Fibroblast of lung (primary cell): ENCODE data around the gene TMEM60. TPM values are rescaled to one million over a fixed set of nuclear protein-coding genes. Genes with fewer than 3 reads are reported as not detected.
"Not testable (repeated sequence)": the region's sequence is repeated elsewhere in the genome, so short reads cannot be mapped to it uniquely, and the experiment has no call there.

ENCODE experiments used
- DNase-seq, 2 donors: peaks; one replicate each; pipeline versions ENCODE4 v3.0.0 to v3.0.0-alpha.2; 2010; ENCODE audit warnings: low read depth in 2 of 2
- H2AFZ ChIP-seq: 2 replicates; pipeline ENCODE4 v1.5.1; 2012; ENCODE audit warnings: low read length, control low read depth, inconsistent platforms
- H3K27ac ChIP-seq: 2 replicates; pipeline ENCODE4 v1.5.1; 2011; ENCODE audit warnings: low read length, control low read depth; ENCODE audit not compliant: insufficient read depth
- H3K27me3 ChIP-seq: 2 replicates; pipeline ENCODE4 v1.5.1; 2011; ENCODE audit warnings: mild to moderate bottlenecking, low read length; ENCODE audit not compliant: control insufficient read depth, insufficient read depth
- H3K36me3 ChIP-seq: 2 replicates; pipeline ENCODE4 v1.5.1; 2011; ENCODE audit warnings: low read length; ENCODE audit not compliant: control insufficient read depth, insufficient read depth
- H3K4me1 ChIP-seq: 2 replicates; pipeline ENCODE4 v1.5.1; 2011; ENCODE audit warnings: low read length; ENCODE audit not compliant: control insufficient read depth, insufficient read depth; ENCODE audit errors: extremely low read depth
- H3K4me2 ChIP-seq: 2 replicates; pipeline ENCODE4 v1.5.1; 2011; ENCODE audit warnings: low read length, control low read depth; ENCODE audit not compliant: insufficient read depth; ENCODE audit errors: extremely low read depth
- H3K4me3 ChIP-seq, 4 experiments: fragments of 200-600 bp in 1 of 4; sonication (generic) in 1 of 4; replicated peaks in 1 of 4; 2 replicates each; pipeline ENCODE4 v1.5.1; 2011 to 2016; ENCODE audit warnings: low read length in 4 of 4, low read depth in 3 of 4, mild to moderate bottlenecking in 3 of 4, control low read depth in 2 of 4, inconsistent platforms in 1 of 4, mixed read lengths in 1 of 4; ENCODE audit not compliant: insufficient read depth in 1 of 4; ENCODE audit errors: control extremely low read depth in 1 of 4
- H3K79me2 ChIP-seq: 2 replicates; pipeline ENCODE4 v1.5.1; 2012; ENCODE audit warnings: mild to moderate bottlenecking, low read length, inconsistent platforms; ENCODE audit not compliant: control insufficient read depth, insufficient read depth
- H3K9ac ChIP-seq: 2 replicates; pipeline ENCODE4 v1.5.1; 2011; ENCODE audit warnings: mild to moderate bottlenecking, low read length, control low read depth; ENCODE audit not compliant: insufficient read depth
- H3K9me3 ChIP-seq: 2 replicates; pipeline ENCODE4 v1.5.1; 2012; ENCODE audit warnings: low read depth, low read length; ENCODE audit not compliant: control insufficient read depth, insufficient read depth
- H4K20me1 ChIP-seq: 2 replicates; pipeline ENCODE4 v1.5.1; 2011; ENCODE audit warnings: low read length; ENCODE audit not compliant: control insufficient read depth, insufficient read depth; ENCODE audit errors: extremely low read depth
- EZH2 ChIP-seq: IDR thresholded peaks from 2 replicates; pipeline ENCODE4 v1.5.1; 2012; ENCODE audit warnings: low read length, control low read depth, mild to moderate bottlenecking; ENCODE audit errors: missing control alignments
- polyA plus RNA-seq, 2 donors: library from polyadenylated mRNA; depleted of rRNA in 1 of 2; stranded (reverse) in 1 of 2; unstranded in 1 of 2; fragments of >200 nt; gene quantifications; 2 replicates each; pipeline ENCODE4 v1.2.1, GENCODE V29; 2011 to 2012; ENCODE audit warnings: missing spikeins in 1 of 2
- total RNA-seq: library from RNA; depleted of rRNA; stranded (reverse); fragments of >200 nt; gene quantifications from 2 replicates; pipeline ENCODE4 v1.2.1, GENCODE V29; 2014
- TF ChIP-seq, protein P1 (sequence below), 2 donors: IDR thresholded peaks in 1 of 2; conservative IDR thresholded peaks in 1 of 2; 1 replicate in 1 of 2; 2 replicates in 1 of 2; pipeline ENCODE4 v1.5.1; 2011 to 2012; ENCODE audit warnings: low read length in 2 of 2, control low read depth in 1 of 2, inconsistent platforms in 1 of 2, low read depth in 1 of 2, mild to moderate bottlenecking in 1 of 2

The TMEM60 gene
- total and polyA plus RNA-seq, 2 donors (not counting 1 experiment from before 2014, with no cell fraction given): 24.4 to 45.5 TPM

DNA sequence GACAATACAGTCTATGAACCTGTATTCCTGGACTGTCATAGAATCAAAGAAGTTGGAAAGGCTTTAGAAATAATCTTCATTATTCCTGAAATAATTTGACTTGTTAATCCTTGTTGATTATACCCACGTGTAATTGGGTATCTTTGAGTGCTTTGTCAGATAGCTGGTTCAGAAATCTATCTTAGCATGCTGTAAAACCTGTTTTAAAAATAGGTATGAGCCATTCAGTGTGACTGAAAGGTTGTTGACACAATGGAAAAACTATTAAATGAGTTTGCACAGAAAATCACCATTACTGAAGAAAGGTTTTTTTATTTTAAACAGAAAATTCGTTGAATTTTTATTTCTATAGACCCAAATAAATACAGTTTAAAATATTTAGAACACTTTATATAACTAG is 39.0 kb upstream of the TMEM60 start:
- no peaks in the 10 kb centered on the region for H3K9me3 ChIP-seq
- H3K79me2 ChIP-seq: peaks cover 3% of the 10 kb centered on the region
- no peak overlapping the region for H3K4me3 ChIP-seq
- no peaks in the 10 kb centered on the region for H3K27me3 ChIP-seq
- no peak for DNase-seq
- H3K4me1 ChIP-seq: no peaks in the 10 kb centered on the region
- no peaks in the 10 kb centered on the region for H4K20me1 ChIP-seq
- no peak overlapping the region for H2AFZ ChIP-seq
- H3K9ac ChIP-seq: no peak overlapping the region
- H3K4me2 ChIP-seq: no peak overlapping the region
- TF ChIP-seq, protein P1, sequence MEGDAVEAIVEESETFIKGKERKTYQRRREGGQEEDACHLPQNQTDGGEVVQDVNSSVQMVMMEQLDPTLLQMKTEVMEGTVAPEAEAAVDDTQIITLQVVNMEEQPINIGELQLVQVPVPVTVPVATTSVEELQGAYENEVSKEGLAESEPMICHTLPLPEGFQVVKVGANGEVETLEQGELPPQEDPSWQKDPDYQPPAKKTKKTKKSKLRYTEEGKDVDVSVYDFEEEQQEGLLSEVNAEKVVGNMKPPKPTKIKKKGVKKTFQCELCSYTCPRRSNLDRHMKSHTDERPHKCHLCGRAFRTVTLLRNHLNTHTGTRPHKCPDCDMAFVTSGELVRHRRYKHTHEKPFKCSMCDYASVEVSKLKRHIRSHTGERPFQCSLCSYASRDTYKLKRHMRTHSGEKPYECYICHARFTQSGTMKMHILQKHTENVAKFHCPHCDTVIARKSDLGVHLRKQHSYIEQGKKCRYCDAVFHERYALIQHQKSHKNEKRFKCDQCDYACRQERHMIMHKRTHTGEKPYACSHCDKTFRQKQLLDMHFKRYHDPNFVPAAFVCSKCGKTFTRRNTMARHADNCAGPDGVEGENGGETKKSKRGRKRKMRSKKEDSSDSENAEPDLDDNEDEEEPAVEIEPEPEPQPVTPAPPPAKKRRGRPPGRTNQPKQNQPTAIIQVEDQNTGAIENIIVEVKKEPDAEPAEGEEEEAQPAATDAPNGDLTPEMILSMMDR (conservative IDR thresholded peaks at IDR 0.05 in 1 of 2, IDR thresholded peaks at IDR 0.05 in 1 of 2; ENCODE audit: low read depth in 1 of 2, low read length in 2 of 2): no peak
- TF ChIP-seq EZH2: no peak
- no peaks in the 10 kb centered on the region for H3K36me3 ChIP-seq
- H3K27ac ChIP-seq: no peak overlapping the region

DNA sequence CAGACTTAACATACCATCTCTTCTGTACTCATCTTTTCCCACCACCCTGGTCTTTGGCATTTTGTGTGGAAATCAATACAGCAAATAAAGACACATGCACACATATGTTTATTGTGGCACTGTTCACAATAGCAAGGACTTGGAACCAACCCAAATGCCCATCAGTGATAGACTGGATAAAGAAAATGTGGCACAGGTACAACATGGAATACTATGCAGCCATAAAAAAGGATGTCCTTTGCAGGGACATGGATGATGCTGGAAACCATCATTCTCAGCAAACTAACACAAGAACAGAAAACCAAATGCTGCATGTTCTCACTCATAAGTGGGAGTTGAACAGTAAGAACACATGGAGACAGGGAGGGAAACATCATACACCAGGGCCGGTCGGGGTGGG is 38.2 kb upstream of the TMEM60 start:
- not testable (repeated sequence) for H3K4me3 ChIP-seq, H3K79me2 ChIP-seq, H4K20me1 ChIP-seq, H3K9ac ChIP-seq, H3K4me1 ChIP-seq, H3K4me2 ChIP-seq, H3K27ac ChIP-seq, DNase-seq, H2AFZ ChIP-seq, H3K27me3 ChIP-seq, H3K36me3 ChIP-seq, H3K9me3 ChIP-seq

- no peaks in the 10 kb centered on the region for H3K27me3 ChIP-seq
- H3K36me3 ChIP-seq: no peaks in the 10 kb centered on the region
- no peak overlapping the region for H3K4me2 ChIP-seq
- no peaks in the 10 kb centered on the region for H4K20me1 ChIP-seq
- no peak for TF ChIP-seq EZH2
- TF ChIP-seq, protein P1 (conservative IDR thresholded peaks at IDR 0.05 in 1 of 2, IDR thresholded peaks at IDR 0.05 in 1 of 2; ENCODE audit: low read depth in 1 of 2, low read length in 2 of 2): no peak
- peaks cover 2% of the 10 kb centered on the region for H3K79me2 ChIP-seq
- H3K27ac ChIP-seq: no peak overlapping the region
- DNase-seq: no peak
- no peaks in the 10 kb centered on the region for H3K4me1 ChIP-seq
- H3K9me3 ChIP-seq: no peaks in the 10 kb centered on the region
- no peak overlapping the region for H3K4me3 ChIP-seq
- no peak overlapping the region for H3K9ac ChIP-seq
- no peak overlapping the region for H2AFZ ChIP-seq
Measured at GRCh38 chr7:77833136-77833535, 34.9 kb upstream of the TMEM60 start.
